Lower lobe of right lung (tissue), 2 donors: Measurements from ENCODE around the gene TMEM63B. TPM values are rescaled to one million over a fixed set of nuclear protein-coding genes. Genes with fewer than 3 reads are reported as not detected.
"Not testable (repeated sequence)": the region's sequence is repeated elsewhere in the genome, so short reads cannot be mapped to it uniquely, and the experiment has no call there.

ENCODE experiments used
- ATAC-seq, 2 donors: fragments of 200-7000 bp; cut with Tn5 transposase; one replicate each; pipeline ENCODE4 v1.9.1; 2020 to 2022; ENCODE audit warnings: mild to moderate bottlenecking in 2 of 2, moderate library complexity in 2 of 2
- DNase-seq: peaks from one replicate; pipeline ENCODE4 v3.0.0-alpha.2; 2020
- H3K27ac ChIP-seq: fragments of 200-600 bp; one replicate; pipeline ENCODE4 v1.8.0; 2022
- H3K27me3 ChIP-seq: fragments of 200-600 bp; one replicate; pipeline ENCODE4 v1.8.0; 2022; ENCODE audit warnings: low read depth
- H3K36me3 ChIP-seq: fragments of 200-600 bp; one replicate; pipeline ENCODE4 v1.8.0; 2022; ENCODE audit warnings: mild to moderate bottlenecking
- H3K4me1 ChIP-seq: fragments of 200-600 bp; one replicate; pipeline ENCODE4 v1.8.0; 2022
- H3K4me3 ChIP-seq: fragments of 200-600 bp; one replicate; pipeline ENCODE4 v1.8.0; 2022; ENCODE audit warnings: mild to moderate bottlenecking
- H3K9me3 ChIP-seq: fragments of 200-600 bp; one replicate; pipeline ENCODE4 v1.8.0; 2022
- intact Hi-C: fragments of 100-400 bp; cut with DNase I; formaldehyde crosslinking; loops from one replicate; pipeline ENCODE4 v1.11.0; 2022
- total RNA-seq: library from RNA; stranded (reverse); fragmentation: NEBNext Ultra II Directional; extraction: Animal tissue kit (Norgen Biotek cat#: 25700); gene quantifications from one replicate; pipeline ENCODE4 v1.2.1, GENCODE V29; 2021
- TF ChIP-seq, protein P1 (sequence below): fragments of 200-600 bp; IDR thresholded peaks from one replicate; pipeline ENCODE4 v1.8.0; 2022; ENCODE audit warnings: antibody characterized with exemption, mild to moderate bottlenecking
- donor health status: DM: no; HTN: yes; CAD: no; lungs with severe emphysema.

Gene TMEM63B
- total RNA-seq, 1 donor from 2014 or later, result 99.2 TPM

DNA sequence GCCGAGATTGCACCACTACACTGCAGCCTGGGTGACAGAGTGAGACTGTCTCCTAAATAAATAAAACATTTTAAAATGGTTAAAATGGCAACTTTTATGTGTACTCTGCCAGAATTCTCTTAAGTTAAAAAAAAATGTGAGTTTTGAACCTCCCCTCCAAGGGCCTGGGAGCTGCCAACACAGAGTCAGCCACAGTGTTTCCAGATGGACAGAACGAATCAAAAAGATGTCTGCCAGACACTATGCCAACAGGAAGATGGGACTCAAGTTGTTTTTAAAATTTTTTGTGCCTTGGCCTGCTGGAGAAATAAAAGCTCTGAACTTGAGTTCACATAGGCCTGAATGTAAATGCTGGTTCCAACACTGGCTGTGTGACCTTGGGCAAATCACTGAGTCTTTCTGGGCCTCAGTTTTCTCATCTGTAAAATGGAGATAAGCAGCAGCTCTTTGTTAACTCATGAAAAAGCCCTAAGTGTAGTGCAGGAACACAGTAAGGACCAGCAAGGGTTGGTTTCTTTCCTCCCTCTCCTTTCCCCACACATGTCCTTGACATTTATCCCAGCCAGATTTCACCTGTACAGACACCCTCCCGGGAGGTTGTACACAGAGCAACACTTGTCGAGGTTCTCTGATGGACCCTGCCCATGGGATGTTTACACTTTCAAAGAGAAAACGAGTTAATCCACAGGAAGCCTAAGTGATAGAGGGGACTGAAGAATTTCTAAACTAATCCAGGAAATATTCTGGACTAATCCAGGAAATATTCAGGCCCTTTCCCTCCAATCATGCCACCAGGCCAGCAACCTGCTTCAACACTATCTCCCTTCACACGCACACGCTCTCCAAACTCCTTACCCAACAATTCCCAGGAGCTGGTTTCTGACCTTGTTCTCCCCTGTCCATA lies 35.1 kb upstream of the TMEM63B start:
- no peaks in the 10 kb centered on the region for H3K27me3 ChIP-seq
- H3K9me3 ChIP-seq, result no peaks in the 10 kb centered on the region
- no peak for DNase-seq
- peaks cover 9% of the 10 kb centered on the region for H3K36me3 ChIP-seq
- TF ChIP-seq, protein P1, sequence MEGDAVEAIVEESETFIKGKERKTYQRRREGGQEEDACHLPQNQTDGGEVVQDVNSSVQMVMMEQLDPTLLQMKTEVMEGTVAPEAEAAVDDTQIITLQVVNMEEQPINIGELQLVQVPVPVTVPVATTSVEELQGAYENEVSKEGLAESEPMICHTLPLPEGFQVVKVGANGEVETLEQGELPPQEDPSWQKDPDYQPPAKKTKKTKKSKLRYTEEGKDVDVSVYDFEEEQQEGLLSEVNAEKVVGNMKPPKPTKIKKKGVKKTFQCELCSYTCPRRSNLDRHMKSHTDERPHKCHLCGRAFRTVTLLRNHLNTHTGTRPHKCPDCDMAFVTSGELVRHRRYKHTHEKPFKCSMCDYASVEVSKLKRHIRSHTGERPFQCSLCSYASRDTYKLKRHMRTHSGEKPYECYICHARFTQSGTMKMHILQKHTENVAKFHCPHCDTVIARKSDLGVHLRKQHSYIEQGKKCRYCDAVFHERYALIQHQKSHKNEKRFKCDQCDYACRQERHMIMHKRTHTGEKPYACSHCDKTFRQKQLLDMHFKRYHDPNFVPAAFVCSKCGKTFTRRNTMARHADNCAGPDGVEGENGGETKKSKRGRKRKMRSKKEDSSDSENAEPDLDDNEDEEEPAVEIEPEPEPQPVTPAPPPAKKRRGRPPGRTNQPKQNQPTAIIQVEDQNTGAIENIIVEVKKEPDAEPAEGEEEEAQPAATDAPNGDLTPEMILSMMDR, result no peak
- H3K4me3 ChIP-seq, result no peak overlapping the region
- H3K27ac ChIP-seq, result no peak overlapping the region
- peaks cover 7% of the 10 kb centered on the region for H3K4me1 ChIP-seq
- no peak for ATAC-seq
- intact Hi-C loops, result no loop called here

DNA sequence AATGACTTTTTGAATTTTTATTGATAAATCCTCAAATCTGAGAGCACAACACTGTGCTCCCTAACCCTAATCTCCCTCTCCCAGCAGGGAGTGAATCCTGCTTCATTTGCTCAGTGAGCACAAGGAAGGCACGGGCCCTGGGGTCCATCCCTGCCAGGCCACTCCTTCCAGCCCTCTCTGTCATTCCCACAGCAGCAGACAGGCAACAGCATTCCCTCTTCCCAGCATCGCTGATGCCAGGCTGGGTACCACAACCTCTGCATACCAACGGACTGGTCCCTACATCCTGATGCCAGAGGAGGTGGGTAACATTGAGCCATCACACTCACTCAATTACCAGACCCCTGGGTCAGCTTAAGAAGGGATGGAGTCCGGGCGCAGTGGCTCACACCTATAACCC lies 34.3 kb upstream of the TMEM63B start:
- no peaks in the 10 kb centered on the region for H3K27me3 ChIP-seq
- TF ChIP-seq, protein P1, result no peak
- intact Hi-C loops, result no loop called here

DNA sequence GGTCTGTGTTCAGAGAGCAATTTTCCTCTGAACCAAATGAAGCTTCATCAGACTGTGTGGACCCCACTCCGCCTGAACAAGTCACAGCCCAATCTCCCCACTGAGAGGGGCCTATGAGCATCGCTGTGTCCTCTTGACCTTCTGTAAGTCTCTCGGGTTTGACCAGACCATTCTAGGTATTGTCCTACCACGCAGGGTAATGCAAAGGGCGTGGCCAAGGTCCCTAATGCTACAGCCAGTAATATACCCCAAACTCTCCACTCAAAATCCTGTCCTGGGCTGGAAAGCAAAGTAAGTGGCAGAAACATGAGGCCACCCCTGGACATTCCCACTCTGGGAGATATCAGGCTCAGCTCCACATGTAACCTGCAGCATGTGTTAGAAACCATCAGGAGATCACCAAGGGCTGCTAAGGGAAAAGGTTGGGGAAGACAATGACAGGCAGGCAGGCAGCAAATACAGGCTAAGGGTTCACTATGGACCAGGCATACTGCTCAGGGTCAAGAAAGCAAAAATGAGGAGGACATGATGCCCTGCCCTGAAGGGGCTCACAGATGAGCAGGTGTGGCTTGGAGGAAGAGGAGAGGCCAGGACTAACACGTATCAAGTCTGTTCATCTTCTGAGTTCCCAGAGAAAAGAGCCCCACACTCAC lies 33.5 kb upstream of the TMEM63B start:
- Histone ChIP-seq H3K4me3 (no peak overlapping the region), H3K4me1 (peaks cover 9% of the 10 kb centered on the region), H3K9me3 (no peaks in the 10 kb centered on the region), H3K36me3 (peaks cover 9% of the 10 kb centered on the region), H3K27ac (no peak overlapping the region), H3K27me3 (no peaks in the 10 kb centered on the region)
- TF ChIP-seq, protein P1, result no peak
- intact Hi-C loops, result no loop called here
- DNase-seq (no peak), ATAC-seq (no peak)

More for the DNA sequence above, 34.3 kb upstream of the TMEM63B start:
- Histone ChIP-seq H3K36me3 (peaks cover 9% of the 10 kb centered on the region), H3K4me1 (peaks cover 9% of the 10 kb centered on the region), H3K4me3 (no peak overlapping the region), H3K27ac (no peak overlapping the region), H3K9me3 (no peaks in the 10 kb centered on the region)
- ATAC-seq, result no peak
- no peak for DNase-seq

DNA sequence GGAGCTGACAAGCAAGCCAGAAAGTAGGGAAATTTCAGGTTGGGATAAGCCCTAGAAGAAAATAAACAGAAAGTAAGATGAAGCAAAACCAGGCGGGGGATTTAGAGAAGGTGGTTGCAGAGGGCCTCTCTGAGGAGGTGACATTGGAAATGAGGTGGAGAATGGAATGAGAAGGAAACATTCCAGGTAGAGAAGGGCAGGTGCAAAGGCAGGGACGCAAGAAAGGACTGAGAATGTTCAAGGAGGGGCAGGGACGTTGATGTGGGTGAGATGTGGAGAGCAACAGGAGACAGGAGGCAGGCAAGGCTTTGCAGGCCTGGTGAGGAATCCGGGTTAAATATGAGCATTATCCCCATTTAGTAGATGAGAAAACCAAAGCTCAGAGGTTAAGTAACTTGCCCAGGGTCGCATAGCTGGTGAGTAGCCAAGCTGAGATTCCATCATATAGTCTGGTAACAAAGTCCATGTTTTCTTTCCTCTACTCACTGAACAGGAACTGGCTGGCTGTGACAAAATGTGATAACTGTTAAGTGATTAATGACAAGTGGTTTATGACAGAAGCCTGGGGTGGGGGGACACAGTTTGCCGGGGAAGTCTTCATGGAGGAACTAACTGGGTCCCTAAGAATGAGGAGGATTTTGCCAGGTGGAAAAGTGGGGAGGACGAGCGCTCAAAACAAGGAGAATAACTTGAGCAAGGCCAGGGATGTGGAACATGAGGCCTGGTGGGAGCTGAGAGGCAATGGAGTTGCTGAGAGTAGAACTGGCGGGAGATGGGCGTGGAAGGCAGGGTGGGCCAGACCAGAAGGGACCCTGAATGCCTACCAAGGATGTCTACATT lies 32.7 kb upstream of the TMEM63B start:
- H3K4me3 ChIP-seq, result no peak overlapping the region
- intact Hi-C loops, result loop anchor here (5.0 kb wide), 1 partner anchor 58 kb away; no protein-coding TSS in a partner anchor

DNA sequence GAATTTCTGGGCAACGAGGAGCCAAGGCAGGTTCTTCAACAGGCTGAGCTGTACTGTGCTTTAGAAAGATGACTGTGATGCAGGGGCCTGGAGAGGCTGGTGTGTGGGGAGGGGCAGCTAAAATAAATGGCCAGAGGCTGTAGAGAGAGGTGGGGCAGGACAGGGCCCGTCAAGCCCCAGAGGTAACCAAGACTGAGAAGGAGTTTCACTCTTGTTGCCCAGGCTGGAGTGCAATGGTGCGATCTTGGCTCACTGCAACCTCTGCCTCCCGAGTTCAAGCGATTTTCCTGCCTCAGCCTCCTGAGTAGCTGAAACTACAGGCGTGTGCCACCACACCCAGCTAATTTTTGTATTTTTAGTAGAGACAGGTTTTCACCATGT lies 32.1 kb upstream of the TMEM63B start:
- ATAC-seq, result not testable (repeated sequence)

More for the DNA sequence above, 32.7 kb upstream of the TMEM63B start:
- H3K27ac ChIP-seq, result no peak overlapping the region
- H3K9me3 ChIP-seq, result no peaks in the 10 kb centered on the region
- H3K27me3 ChIP-seq, result no peaks in the 10 kb centered on the region
- ATAC-seq (no peak), DNase-seq (no peak)
- TF ChIP-seq, protein P1, result no peak
- H3K36me3 ChIP-seq, result peaks cover 9% of the 10 kb centered on the region
- H3K4me1 ChIP-seq, result peaks cover 9% of the 10 kb centered on the region

More for the DNA sequence above, 32.1 kb upstream of the TMEM63B start:
- H3K9me3 ChIP-seq, H3K4me3 ChIP-seq, DNase-seq, H3K4me1 ChIP-seq, H3K27ac ChIP-seq, H3K27me3 ChIP-seq, H3K36me3 ChIP-seq: not testable (repeated sequence)
- intact Hi-C loops, result loop anchor here (5.0 kb wide), 1 partner anchor 57 kb away; no protein-coding TSS in a partner anchor
